HCT116 (cell line): ENCODE data around the gene MAGEA6. TPM values are rescaled to one million over a fixed set of nuclear protein-coding genes. Genes with fewer than 3 reads are reported as not detected.
"Not testable (repeated sequence)": the region's sequence is repeated elsewhere in the genome, so short reads cannot be mapped to it uniquely, and the experiment has no call there.

Experiments used
- ATAC-seq: fragments of 200-7000 bp; cut with Tn5 transposase; 2 replicates; pipeline ENCODE4 v1.9.1; 2020; ENCODE audit warnings: mild to moderate bottlenecking, moderate library complexity
- BruUV-seq: library from RNA; stranded (reverse); fragments of 400-500 nt; replicated peaks from 2 replicates; lab custom pipeline; 2021; lab: Mats Ljungman, UMichigan
- CTCF ChIA-PET: fragments of 300-600 bp; sonication (Branson Sonifier 250); formaldehyde crosslinking; loops from one replicate; lab custom pipeline; 2021; ENCODE audit warnings: antibody characterized with exemption; lab: Charles Lee
- POLR2A ChIA-PET: fragments of 300-600, 350-600 bp; sonication (Branson Sonifier 250); formaldehyde crosslinking; loops from one replicate; lab custom pipeline; 2021; ENCODE audit warnings: antibody characterized with exemption; lab: Charles Lee
- RAD21 ChIA-PET, 2 experiments: fragments of 300-600 bp; sonication (Branson Sonifier 250); formaldehyde crosslinking; loops; one replicate each; lab custom pipeline; 2023; ENCODE audit warnings: low total read pairs in 2 of 2; ENCODE audit not compliant: uncharacterized antibody in 2 of 2, unreplicated experiment in 2 of 2, low non-redundant PET in 1 of 2; lab: Charles Lee
- DNase-seq: peaks from one replicate; pipeline ENCODE4 v3.0.0-alpha.2; 2010; ENCODE audit warnings: low read depth, low spot score
- H2AFZ ChIP-seq: fragments of 200-600 bp; shearing (Covaris generic), sonication (generic); 2 replicates; pipeline ENCODE4 v1.6.1; 2017; ENCODE audit warnings: low read depth, mixed run types, mixed read lengths, antibody characterized with exemption, low read length; ENCODE audit not compliant: poor library complexity, severe bottlenecking
- H3K27ac ChIP-seq: 2 replicates; pipeline ENCODE4 v1.5.1; 2012; ENCODE audit warnings: low read depth, low read length
- H3K27me3 ChIP-seq: fragments of 200-600 bp; sonication (generic); 2 replicates; pipeline ENCODE4 v1.6.1; 2016; ENCODE audit warnings: mixed run types, low read length, mixed read lengths; ENCODE audit not compliant: insufficient read depth
- H3K36me3 ChIP-seq, 2 experiments: fragments of 200-500 bp in 1 of 2; fragments of 200-600 bp in 1 of 2; sonication (Bioruptor generic) in 1 of 2; sonication (generic) in 1 of 2; 2 replicates each; pipeline versions ENCODE4 v1.5.1 to v1.6.1; 2014 to 2016; ENCODE audit warnings: low read length in 2 of 2, inconsistent platforms in 1 of 2, mixed read lengths in 1 of 2, mixed run types in 1 of 2; ENCODE audit not compliant: insufficient read depth in 2 of 2, control insufficient read depth in 1 of 2
- H3K4me1 ChIP-seq, 2 experiments: fragments of 200-600 bp in 1 of 2; sonication (generic) in 1 of 2; 2 replicates each; pipeline versions ENCODE4 v1.5.1 to v1.6.1; 2012 to 2017; ENCODE audit warnings: low read length in 2 of 2, inconsistent platforms in 1 of 2, mild to moderate bottlenecking in 1 of 2, mixed read lengths in 1 of 2, mixed run types in 1 of 2, moderate library complexity in 1 of 2; ENCODE audit not compliant: insufficient read depth in 2 of 2, control insufficient read depth in 1 of 2
- H3K4me2 ChIP-seq: fragments of 200-600 bp; sonication (generic); 2 replicates; pipeline ENCODE4 v1.6.1; 2017; ENCODE audit warnings: mixed run types, low read length, mixed read lengths
- H3K4me3 ChIP-seq, 2 experiments: fragments of 200-600 bp in 1 of 2; sonication (generic) in 1 of 2; replicated peaks in 1 of 2; 2 replicates each; pipeline ENCODE4 v1.5.1; 2011 to 2016; ENCODE audit warnings: low read length in 2 of 2, control low read depth in 1 of 2, low read depth in 1 of 2, mild to moderate bottlenecking in 1 of 2, mixed read lengths in 1 of 2, mixed run types in 1 of 2
- H3K79me2 ChIP-seq: fragments of 200-600 bp; sonication (generic); 2 replicates; pipeline ENCODE4 v1.6.1; 2017; ENCODE audit warnings: mild to moderate bottlenecking, mixed run types, low read length, moderate library complexity, mixed read lengths; ENCODE audit not compliant: insufficient read depth
- H3K9ac ChIP-seq: fragments of 200-600 bp; sonication (generic); 2 replicates; pipeline ENCODE4 v1.6.1; 2016; ENCODE audit warnings: low read length, mixed read lengths
- H3K9me2 ChIP-seq: fragments of 200-600 bp; sonication (generic), shearing (Covaris generic); 2 replicates; pipeline ENCODE4 v1.6.1; 2017; ENCODE audit warnings: mixed run types, mild to moderate bottlenecking, moderate library complexity; ENCODE audit not compliant: insufficient read depth
- H3K9me3 ChIP-seq, 2 experiments: fragments of 200-500 bp in 1 of 2; fragments of 200-600 bp in 1 of 2; sonication (Bioruptor generic) in 1 of 2; sonication (generic) in 1 of 2; 2 replicates each; pipeline ENCODE4 v1.6.1; 2014 to 2017; ENCODE audit warnings: low read length in 2 of 2, mixed read lengths in 2 of 2, inconsistent platforms in 1 of 2, low read depth in 1 of 2, mild to moderate bottlenecking in 1 of 2, mixed run types in 1 of 2, moderate library complexity in 1 of 2; ENCODE audit not compliant: control insufficient read depth in 1 of 2, insufficient read depth in 1 of 2
- H4K20me1 ChIP-seq: fragments of 200-600 bp; sonication (generic), shearing (Covaris generic); 2 replicates; pipeline ENCODE4 v1.6.1; 2017; ENCODE audit warnings: mixed run types, mild to moderate bottlenecking, moderate library complexity; ENCODE audit not compliant: insufficient read depth
- intact Hi-C: fragments of 100-400 bp; cut with micrococcal nuclease; formaldehyde crosslinking; loops from 2 replicates; pipeline ENCODE4 v1.10.0; 2022
- total RNA-seq: library from RNA; stranded (reverse); gene quantifications from one replicate; pipeline ENCODE4 v1.2.1, GENCODE V29; 2021; ENCODE audit not compliant: unreplicated experiment

The MAGEA6 gene
- total RNA-seq, 1 experiment from 2014 or later: 0.57 TPM

- H3K9me2 ChIP-seq, RAD21 ChIA-PET, H3K4me1 ChIP-seq, POLR2A ChIA-PET, H3K27ac ChIP-seq, intact Hi-C loops, H3K9ac ChIP-seq, BruUV-seq, H4K20me1 ChIP-seq, DNase-seq, H3K79me2 ChIP-seq, H3K4me3 ChIP-seq, H3K9me3 ChIP-seq, ATAC-seq, H3K27me3 ChIP-seq, H2AFZ ChIP-seq, H3K4me2 ChIP-seq, CTCF ChIA-PET, H3K36me3 ChIP-seq: not testable (repeated sequence)
Observed at GRCh38 chrX:152766562-152766961, 2.9 kb downstream of the MAGEA6 start.

GRCh38 chrX:152761582-152761981, 7.9 kb downstream of the MAGEA6 start:
- RAD21 ChIA-PET, ATAC-seq, CTCF ChIA-PET: not testable (repeated sequence)

GRCh38 chrX:152759544-152759943, 9.9 kb downstream of the MAGEA6 start:
- ATAC-seq, RAD21 ChIA-PET, H3K9me3 ChIP-seq, H3K4me2 ChIP-seq, H3K36me3 ChIP-seq, H3K27me3 ChIP-seq, H3K27ac ChIP-seq, H4K20me1 ChIP-seq, CTCF ChIA-PET, BruUV-seq, POLR2A ChIA-PET, H3K9ac ChIP-seq, H3K4me1 ChIP-seq, H2AFZ ChIP-seq, intact Hi-C loops, DNase-seq, H3K9me2 ChIP-seq, H3K4me3 ChIP-seq, H3K79me2 ChIP-seq: not testable (repeated sequence)

More at GRCh38 chrX:152761582-152761981, 7.9 kb downstream of the MAGEA6 start:
- H3K9me3 ChIP-seq, H3K27me3 ChIP-seq, H3K9me2 ChIP-seq, H4K20me1 ChIP-seq, H3K79me2 ChIP-seq, H3K4me2 ChIP-seq, H3K27ac ChIP-seq, H2AFZ ChIP-seq, DNase-seq, intact Hi-C loops, POLR2A ChIA-PET, BruUV-seq, H3K9ac ChIP-seq, H3K36me3 ChIP-seq, H3K4me1 ChIP-seq, H3K4me3 ChIP-seq: not testable (repeated sequence)

GRCh38 chrX:152758918-152759317, 10.6 kb downstream of the MAGEA6 start, which contains the start of gene CSAG3:
Gene CSAG3 (plus strand): TSS chrX:152759218.
- intact Hi-C loops, DNase-seq, ATAC-seq, H3K9me3 ChIP-seq, H2AFZ ChIP-seq, H3K4me2 ChIP-seq, POLR2A ChIA-PET, RAD21 ChIA-PET, H3K27ac ChIP-seq, H3K79me2 ChIP-seq, H3K4me1 ChIP-seq, H3K9me2 ChIP-seq, BruUV-seq, H4K20me1 ChIP-seq, H3K27me3 ChIP-seq, H3K9ac ChIP-seq, H3K36me3 ChIP-seq, CTCF ChIA-PET, H3K4me3 ChIP-seq: not testable (repeated sequence)
